Heart right ventricle (tissue), 16 donors: ENCODE results near the gene FAM20A. TPM values are rescaled to one million over a fixed set of nuclear protein-coding genes. Genes with fewer than 3 reads are reported as not detected.
"Not testable (repeated sequence)": the region's sequence is repeated elsewhere in the genome, so short reads cannot be mapped to it uniquely, and the experiment has no call there.

Source experiments
- ATAC-seq, 8 donors: fragments of 200-7000 bp; cut with Tn5 transposase; one replicate each; pipeline ENCODE4 v1.9.1; 2020; ENCODE audit warnings: mild to moderate bottlenecking in 8 of 8, moderate library complexity in 8 of 8, moderate number of reproducible peaks in 1 of 8
- DNase-seq, 2 donors: peaks; one replicate each; pipeline ENCODE4 v3.0.0-alpha.2; 2020
- H3K27ac ChIP-seq, 10 donors: fragments of 200-600 bp; sonication (generic) in 2 of 10; one replicate each; pipeline versions ENCODE4 v1.5.0 to v1.8.0; 2020 to 2022; ENCODE audit warnings: mild to moderate bottlenecking in 3 of 10
- H3K27me3 ChIP-seq, 7 donors: fragments of 200-600 bp; one replicate each; pipeline ENCODE4 v1.8.0; 2021 to 2022; ENCODE audit warnings: mild to moderate bottlenecking in 2 of 7
- H3K36me3 ChIP-seq, 9 donors: fragments of 200-600 bp; sonication (generic) in 1 of 9; one replicate each; pipeline versions ENCODE4 v1.5.0 to v1.8.0; 2020 to 2022; ENCODE audit warnings: mild to moderate bottlenecking in 2 of 9
- H3K4me1 ChIP-seq, 9 donors: fragments of 200-600 bp; sonication (generic) in 1 of 9; one replicate each; pipeline versions ENCODE4 v1.5.0 to v1.8.0; 2020 to 2022; ENCODE audit warnings: mild to moderate bottlenecking in 4 of 9
- H3K4me3 ChIP-seq, 10 donors: fragments of 200-600 bp; sonication (generic) in 2 of 10; one replicate each; pipeline versions ENCODE4 v1.5.0 to v1.8.0; 2020 to 2022; ENCODE audit warnings: mild to moderate bottlenecking in 7 of 10, moderate library complexity in 2 of 10
- H3K9me3 ChIP-seq, 11 donors: fragments of 200-600 bp in 10 of 11; sonication (generic) in 2 of 11; one replicate each; pipeline versions ENCODE4 v1.5.0 to v1.8.0; 2013 to 2022; ENCODE audit warnings: mild to moderate bottlenecking in 2 of 11, control low read depth in 1 of 11, moderate library complexity in 1 of 11
- WGBS, 2 donors: extraction: QIAGEN DNeasy Blood & Tissue Kit; methylation state at CpG; one replicate each; pipeline ENCODE4 v1.1.7; 2013; ENCODE audit warnings: inconsistent platforms in 1 of 2; 5-methylcytosine and 5-hydroxymethylcytosine counted together
- intact Hi-C, 10 donors: fragments of 100-400 bp; cut with DNase I; formaldehyde crosslinking; loops; one replicate each; pipeline versions ENCODE4 v1.11.1 to v1.14.2; 2022
- polyA plus RNA-seq, 2 donors: library from polyadenylated mRNA; stranded (reverse); fragments of 200-250 nt; gene quantifications; one replicate each; pipeline ENCODE4 v1.2.3, GENCODE V29; 2013
- total RNA-seq, 10 donors: library from RNA; stranded (reverse); fragmentation: NEBNext Ultra II Directional in 3 of 10; extraction: Animal tissue kit (Norgen Biotek cat#: 25700) in 3 of 10; gene quantifications; one replicate each; pipeline versions ENCODE4 v1.2.1 to v1.2.4, GENCODE V29; 2021 to 2023
- TF ChIP-seq, protein P1 (sequence below), 9 donors: fragments of 200-600 bp; sonication (generic) in 2 of 9; IDR thresholded peaks; one replicate each; pipeline versions ENCODE4 v1.5.0 to v1.8.0; 2021 to 2022; ENCODE audit warnings: antibody characterized with exemption in 9 of 9, mild to moderate bottlenecking in 5 of 9, moderate library complexity in 1 of 9
- donor health status: Arrhythmogenic right ventricular cardiomyopathy.
- donor health status: ischemic (EF 13 %, LVEDD 7.1; RV severe dilation, severe dysfunction).
- donor health status: healthy with polysubstance abuse.
- donor health status: DM: no; HTN: yes; CAD: no.
- donor health status: DM: no; HTN: no; CAD: no.
- donor health status: ischemic (EF 25% LVEDD 6.9; RV normal size, moderate dysfunction).
- donor health status: ischemic (EF 25% LVEDD 5.7; RV mildly dilated, moderate dysfunction).
- donor health status: healthy.
- donor health status: DM: yes; HTN: yes; CAD: no.
- donor health status: Ischemic cardiomyopathy.
- donor health status: ischemic (EF 35%, LVEDD 5.7; RV mildly dilated, moderate dysfunction).
- donor health status: nonischemic (EF 11% LVEDD 7.7; RV severe dilation, severe dysfunction).
- donor health status: DM: yes; HTN: yes; CAD: no.
- donor health status: PGD.
- donor health status: ischemic (EF 29% LVEDD 5.4; RV normal size, mild dysfunction).
- donor health status: nonischemic (EF 23%, LVEDD 6.1; RV moderate dilation, normal function).

FAM20A gene
- total and polyA plus RNA-seq, 12 donors, result 3.1 to 18.1 (median 7.7) TPM

DNA sequence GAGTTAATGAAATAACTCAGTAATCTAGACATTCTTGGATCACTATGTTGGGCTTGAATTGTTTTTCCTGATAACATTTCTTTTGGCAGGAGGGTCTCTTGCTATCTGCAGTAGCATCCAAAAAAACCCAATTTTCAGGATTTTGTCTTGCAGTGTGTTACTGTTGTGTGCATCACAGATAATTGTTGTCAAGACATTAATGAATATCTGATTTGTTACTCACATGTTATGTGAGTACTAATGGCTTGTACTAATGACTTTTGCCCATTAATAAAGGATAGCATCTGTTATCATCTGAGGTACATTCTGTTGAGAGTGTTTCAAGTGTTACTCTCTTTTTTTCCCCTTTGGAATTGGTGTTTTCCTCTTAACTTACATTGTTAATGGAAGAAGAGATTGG lies 78.9 kb downstream of the FAM20A start:
- H3K4me3 ChIP-seq, result peak overlapping the region in 1 of 10 donors; percentile 0
- DNase-seq (no peak), ATAC-seq (no peak)
- peak overlapping the region in 9 of 10 donors; percentile 0 to 72 (median 44) for H3K27ac ChIP-seq
- peaks cover 0 to 99% (median 52%) of the 10 kb centered on the region in 9 donors for H3K4me1 ChIP-seq
- no peaks in the 10 kb centered on the region for H3K27me3 ChIP-seq
- intact Hi-C loops, result loop anchor here in 1 of 10 donors (5.0 kb wide), 1 partner anchor 55 kb away; no protein-coding TSS in a partner anchor
- H3K36me3 ChIP-seq, result peaks cover 0 to 100% (median 39%) of the 10 kb centered on the region in 9 donors
- TF ChIP-seq, protein P1, sequence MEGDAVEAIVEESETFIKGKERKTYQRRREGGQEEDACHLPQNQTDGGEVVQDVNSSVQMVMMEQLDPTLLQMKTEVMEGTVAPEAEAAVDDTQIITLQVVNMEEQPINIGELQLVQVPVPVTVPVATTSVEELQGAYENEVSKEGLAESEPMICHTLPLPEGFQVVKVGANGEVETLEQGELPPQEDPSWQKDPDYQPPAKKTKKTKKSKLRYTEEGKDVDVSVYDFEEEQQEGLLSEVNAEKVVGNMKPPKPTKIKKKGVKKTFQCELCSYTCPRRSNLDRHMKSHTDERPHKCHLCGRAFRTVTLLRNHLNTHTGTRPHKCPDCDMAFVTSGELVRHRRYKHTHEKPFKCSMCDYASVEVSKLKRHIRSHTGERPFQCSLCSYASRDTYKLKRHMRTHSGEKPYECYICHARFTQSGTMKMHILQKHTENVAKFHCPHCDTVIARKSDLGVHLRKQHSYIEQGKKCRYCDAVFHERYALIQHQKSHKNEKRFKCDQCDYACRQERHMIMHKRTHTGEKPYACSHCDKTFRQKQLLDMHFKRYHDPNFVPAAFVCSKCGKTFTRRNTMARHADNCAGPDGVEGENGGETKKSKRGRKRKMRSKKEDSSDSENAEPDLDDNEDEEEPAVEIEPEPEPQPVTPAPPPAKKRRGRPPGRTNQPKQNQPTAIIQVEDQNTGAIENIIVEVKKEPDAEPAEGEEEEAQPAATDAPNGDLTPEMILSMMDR (IDR thresholded peaks at IDR 0.05), result no peak
- H3K9me3 ChIP-seq, result no peaks in the 10 kb centered on the region

DNA sequence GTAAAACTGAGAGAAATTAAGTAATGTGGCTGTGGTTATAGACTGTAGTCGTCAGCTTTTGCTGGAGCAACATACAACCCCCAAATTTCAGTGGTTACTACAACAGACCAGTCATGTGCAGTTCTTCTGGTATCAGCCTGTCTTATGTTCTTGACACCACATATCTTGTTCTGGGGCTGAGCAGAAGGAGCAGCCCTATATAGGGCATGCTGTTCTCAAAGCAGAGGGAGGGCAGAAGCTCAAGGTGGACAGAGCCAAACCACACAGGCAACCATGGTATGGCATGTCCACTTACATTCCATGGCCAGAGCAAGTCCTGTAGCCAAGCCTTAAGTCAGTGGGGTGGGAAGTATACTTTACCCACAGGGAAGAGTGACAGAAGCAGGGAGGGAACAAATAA lies 81.3 kb downstream of the FAM20A start:
- WGBS, 2 donors, result 35 to 78% methylated on average over 1 of the region's 1 CpG
- Histone ChIP-seq H3K9me3 (no peaks in the 10 kb centered on the region), H3K36me3 (peaks cover 0 to 100% (median 29%) of the 10 kb centered on the region in 9 donors), H3K27me3 (no peaks in the 10 kb centered on the region), H3K4me3 (no peak overlapping the region), H3K27ac (peak overlapping the region; percentile 12 to 72 (median 57)), H3K4me1 (peaks cover 0 to 99% (median 68%) of the 10 kb centered on the region in 9 donors)
- ATAC-seq (peak; percentile 62 to 93 (median 82)), DNase-seq (peak in 1 of 2 donors; percentile 41)
- intact Hi-C loops, result loop anchor here in 1 of 10 donors (5.0 kb wide), 1 partner anchor 53 kb away; no protein-coding TSS in a partner anchor
- TF ChIP-seq, protein P1 (IDR thresholded peaks at IDR 0.05), result no peak

DNA sequence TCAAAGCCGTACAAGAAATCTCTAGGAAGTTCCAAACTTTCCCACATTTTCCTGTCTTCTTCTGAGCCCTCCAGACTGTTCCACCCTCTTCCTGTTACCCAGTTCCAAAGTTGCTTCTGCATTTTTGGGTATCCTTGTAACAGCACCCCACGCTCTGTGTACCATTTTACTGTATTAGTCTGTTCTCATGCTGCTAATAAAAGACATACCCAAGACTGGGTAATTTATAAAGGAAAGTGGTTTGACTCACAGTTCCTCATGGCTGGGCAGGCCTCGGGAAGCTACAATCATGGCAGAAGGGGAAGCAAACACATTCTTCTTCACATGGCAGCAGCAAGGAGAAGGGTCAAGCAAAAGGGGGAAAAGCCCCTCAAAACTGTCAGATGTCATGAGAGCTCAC lies 82.1 kb downstream of the FAM20A start:
- H3K9me3 ChIP-seq, H3K27me3 ChIP-seq, DNase-seq, ATAC-seq, intact Hi-C loops, H3K4me3 ChIP-seq: not testable (repeated sequence)
- peaks cover 0 to 100% (median 77%) of the 10 kb centered on the region in 9 donors for H3K4me1 ChIP-seq
- peaks cover 0 to 92% (median 23%) of the 10 kb centered on the region in 9 donors for H3K36me3 ChIP-seq
- WGBS, 2 donors, result 75 to 82% methylated on average over 3 of the region's 3 CpGs
- H3K27ac ChIP-seq, result peak overlapping the region; percentile 24 to 72 (median 54)

DNA sequence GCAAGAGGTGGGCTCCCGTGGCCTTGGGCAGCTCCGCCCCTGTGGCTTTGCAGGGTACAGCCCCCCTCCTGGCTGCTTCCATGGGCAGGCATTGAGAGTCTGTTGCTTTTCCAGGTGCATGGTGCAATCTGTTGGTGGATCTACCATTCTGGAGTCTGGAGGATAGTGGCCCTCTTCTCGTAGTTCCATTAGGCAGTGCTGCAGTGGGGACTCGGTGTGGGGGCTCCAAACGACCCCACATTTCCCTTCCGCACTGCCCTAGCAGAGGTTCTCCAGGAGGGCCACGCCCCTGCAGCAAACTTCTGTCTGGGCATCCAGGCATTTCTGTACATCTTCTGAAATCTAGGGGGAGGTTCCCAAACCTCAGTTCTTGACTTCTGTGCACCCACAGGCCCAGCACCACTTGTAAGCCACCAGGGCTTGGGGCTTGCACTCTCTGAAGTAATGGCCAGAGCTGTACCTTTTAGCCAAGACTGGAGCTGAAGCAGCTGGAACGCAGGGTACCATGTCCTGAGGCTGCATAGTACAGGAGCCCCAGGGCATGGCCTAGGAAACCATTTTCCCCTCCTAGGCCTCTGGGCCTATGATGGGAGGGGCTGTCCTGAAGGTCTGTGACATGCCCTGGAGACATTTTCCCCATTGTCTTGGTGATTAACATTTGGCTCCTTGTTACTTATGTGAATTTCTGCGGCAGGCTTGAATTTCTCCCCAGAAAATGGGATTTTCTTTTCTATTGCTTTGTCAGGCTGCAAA lies 82.9 kb downstream of the FAM20A start:
- DNase-seq (no peak), ATAC-seq (peak in 1 of 8 donors; percentile 21)
- Histone ChIP-seq H3K36me3 (peaks cover 0 to 84% (median 20%) of the 10 kb centered on the region in 9 donors), H3K27ac (peak overlapping the region in 8 of 10 donors; percentile 24 to 72 (median 54)), H3K4me3 (no peak overlapping the region), H3K9me3 (no peaks in the 10 kb centered on the region), H3K27me3 (no peaks in the 10 kb centered on the region), H3K4me1 (peaks cover 0 to 98% (median 76%) of the 10 kb centered on the region in 9 donors)
- TF ChIP-seq, protein P1 (IDR thresholded peaks at IDR 0.05), result no peak
- intact Hi-C loops, result no loop called here
- WGBS, 2 donors, result 90 to 96% methylated on average over 9 of the region's 9 CpGs

DNA sequence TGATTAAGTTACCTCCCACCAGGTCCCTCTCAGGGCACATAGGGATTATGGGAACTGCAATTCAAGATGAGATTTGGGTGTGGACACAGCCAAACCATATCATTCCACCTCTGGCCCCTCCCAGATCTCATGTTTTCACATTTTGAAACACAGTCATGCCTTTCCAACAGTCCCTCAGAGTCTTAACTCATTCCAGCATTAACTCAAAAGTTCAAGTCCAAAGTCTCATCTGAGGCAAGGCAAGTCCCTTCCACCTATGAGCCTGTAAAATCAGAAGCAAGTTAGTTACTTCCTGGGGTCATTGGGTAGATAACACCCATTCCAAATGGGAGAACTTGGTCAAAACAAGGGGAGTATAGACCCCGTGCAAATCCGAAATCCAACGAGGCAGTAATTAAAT lies 83.6 kb downstream of the FAM20A start:
- WGBS, 2 donors, result 92 to 93% methylated on average over 3 of the region's 3 CpGs
- Histone ChIP-seq H3K36me3 (peaks cover 0 to 78% (median 20%) of the 10 kb centered on the region in 9 donors), H3K27ac (peak overlapping the region in 4 of 10 donors; percentile 24 to 99 (median 66)), H3K4me1 (peaks cover 0 to 92% (median 70%) of the 10 kb centered on the region in 9 donors)
- H3K9me3 ChIP-seq, intact Hi-C loops, H3K4me3 ChIP-seq, DNase-seq, ATAC-seq, H3K27me3 ChIP-seq: not testable (repeated sequence)
